Astrocyte of the spinal cord (primary cell): Measurements from ENCODE around the gene TEF.

Experiments used
- DNase-seq: peaks from one replicate; pipeline ENCODE4 v3.0.0; 2011; ENCODE audit warnings: low read depth, low spot score
- H3K4me3 ChIP-seq: 2 replicates; pipeline ENCODE4 v1.5.1; 2011; ENCODE audit warnings: low read depth, mild to moderate bottlenecking, low read length, moderate library complexity
- CTCF ChIP-seq: IDR thresholded peaks from 2 replicates; pipeline ENCODE4 v1.5.1; 2012; ENCODE audit warnings: low read depth, mild to moderate bottlenecking, low read length, inconsistent platforms
- in situ Hi-C: cut with HindIII; loops from 2 replicates; pipeline ENCODE4 v1.10.0; 2017; ENCODE audit warnings: low sequenced_read_pairs

Gene TEF

DNA sequence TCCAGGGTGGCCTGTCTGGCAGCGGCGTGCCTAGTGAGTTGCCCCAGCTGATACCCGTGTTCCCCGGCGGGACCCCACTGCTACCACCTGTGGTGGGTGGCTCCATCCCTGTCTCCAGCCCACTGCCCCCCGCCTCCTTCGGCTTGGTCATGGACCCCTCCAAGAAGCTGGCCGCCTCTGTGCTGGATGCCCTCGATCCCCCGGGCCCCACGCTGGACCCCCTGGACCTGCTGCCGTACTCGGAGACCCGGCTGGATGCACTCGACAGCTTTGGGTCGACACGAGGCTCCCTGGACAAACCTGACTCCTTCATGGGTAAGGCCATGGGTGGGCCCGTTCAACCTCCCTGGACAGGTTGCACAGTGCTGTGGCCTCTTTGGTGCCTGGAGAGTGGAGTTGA, 41.9 kb upstream of the TEF start:
- TF ChIP-seq CTCF = no peak
- DNase-seq = no peak
- in situ Hi-C loops = no loop called here

GRCh38 chr22:41340357-41340756, 41.4 kb upstream of the TEF start:
- TF ChIP-seq CTCF = no peak
- DNase-seq = no peak
- in situ Hi-C loops = no loop called here
- H3K4me3 ChIP-seq = no peak overlapping the region

More for the DNA sequence above, 41.9 kb upstream of the TEF start:
- no peak overlapping the region for H3K4me3 ChIP-seq

- DNase-seq = no peak
- no peak for TF ChIP-seq CTCF
- H3K4me3 ChIP-seq = no peak overlapping the region
- in situ Hi-C loops = no loop called here
Measured at GRCh38 chr22:41341012-41341411, 40.7 kb upstream of the TEF start.

DNA sequence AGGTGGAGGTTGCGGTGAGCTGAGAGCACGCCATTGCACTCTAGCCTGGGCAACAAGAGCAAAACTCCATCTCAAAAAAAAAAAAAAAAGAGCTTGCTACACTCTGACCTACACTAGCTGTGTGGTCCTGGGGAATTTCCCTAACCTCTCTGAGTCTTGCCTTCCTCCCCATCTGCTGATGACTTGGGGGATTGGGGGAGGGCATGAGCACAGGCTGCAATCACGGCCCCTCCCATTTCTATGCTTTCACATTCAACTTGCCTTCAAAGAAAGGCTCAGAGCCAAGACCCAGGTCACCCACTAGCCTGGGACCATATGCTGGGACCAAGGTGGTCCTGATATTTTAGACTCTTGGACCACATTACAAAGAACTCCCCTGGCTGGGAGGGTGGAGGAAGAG, 39.8 kb upstream of the TEF start:
- in situ Hi-C loops = no loop called here
- DNase-seq = no peak
- H3K4me3 ChIP-seq = no peak overlapping the region
- TF ChIP-seq CTCF = no peak

- DNase-seq = no peak
- in situ Hi-C loops = no loop called here
- no peak for TF ChIP-seq CTCF
- H3K4me3 ChIP-seq = no peak overlapping the region
Measured at GRCh38 chr22:41343300-41343699, 38.4 kb upstream of the TEF start.

- in situ Hi-C loops = no loop called here
- no peak for TF ChIP-seq CTCF
- no peak overlapping the region for H3K4me3 ChIP-seq
- no peak for DNase-seq
Measured at GRCh38 chr22:41343717-41344116, 38.0 kb upstream of the TEF start.

- no peak for TF ChIP-seq CTCF
- no peak for DNase-seq
- in situ Hi-C loops = no loop called here
- no peak overlapping the region for H3K4me3 ChIP-seq
Measured at GRCh38 chr22:41344189-41344788, 37.5 kb upstream of the TEF start.
